ENCODE data around the gene NDUFS6. TPM values are rescaled to one million over a fixed set of nuclear protein-coding genes. Genes with fewer than 3 reads are reported as not detected.

NDUFS6 gene
- total and polyA plus RNA-seq, 4 donors = 18.0 to 67.9 (median 39.6) TPM

GRCh38 chr5:1791176-1791575 lies 10.0 kb upstream of the NDUFS6 start:
- Histone ChIP-seq H3K4me1 (ENCODE audit: control insufficient read depth in 5 of 5, insufficient read depth in 5 of 5, low read length in 5 of 5) (peaks cover 0 to 14% (median 0%) of the 10 kb centered on the region in 5 donors), H3K27ac (ENCODE audit: low read depth in 1 of 2, low read length in 1 of 2) (no peak overlapping the region), H3K9ac (ENCODE audit: insufficient read depth in 1 of 2, low read length in 2 of 2) (no peak overlapping the region), H3K27me3 (ENCODE audit: control insufficient read depth in 3 of 3, insufficient read depth in 3 of 3, low read length in 2 of 3) (no peaks in the 10 kb centered on the region), H3K9me3 (ENCODE audit: control insufficient read depth in 4 of 4, insufficient read depth in 3 of 4, low read length in 3 of 4) (peaks cover 0 to 4% (median 0%) of the 10 kb centered on the region in 4 donors), H3K36me3 (ENCODE audit: control insufficient read depth in 4 of 4, insufficient read depth in 4 of 4, low read length in 4 of 4) (peaks cover 0 to 5% (median 0%) of the 10 kb centered on the region in 4 donors), H3K4me3 (no peak overlapping the region)
- WGBS, 2 donors = 82 to 84% methylated on average over 3 of the region's 3 CpGs
- DNase-seq (no peak), ATAC-seq (ENCODE audit: insufficient read depth, low FRiP score) (no peak)
- no peak for TF ChIP-seq CTCF (IDR thresholded peaks at IDR 0.05; ENCODE audit: control extremely low read depth, extremely low read depth)

DNA sequence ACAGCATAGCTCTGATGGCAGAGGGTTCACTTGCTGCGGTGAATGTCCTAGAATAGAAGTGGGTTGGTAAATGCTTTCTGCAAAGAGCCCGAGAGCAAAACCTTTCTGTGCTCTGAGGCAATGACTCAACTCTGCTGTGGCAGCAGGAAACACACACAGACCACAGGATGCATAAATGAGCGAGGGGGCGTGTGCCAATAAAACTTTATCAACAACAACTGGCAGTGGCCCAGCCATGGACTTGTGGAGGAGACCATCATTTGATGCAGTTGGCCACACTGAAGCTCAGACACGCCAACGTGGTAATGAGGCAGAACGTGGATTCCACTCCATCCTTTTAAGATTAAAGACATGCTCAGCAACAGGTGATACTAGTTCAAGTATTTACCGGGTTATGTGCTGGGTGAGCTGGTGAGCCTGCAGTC lies 8.4 kb upstream of the NDUFS6 start:
- no peak overlapping the region for H3K27ac ChIP-seq (ENCODE audit: low read depth in 1 of 2, low read length in 1 of 2)
- H3K27me3 ChIP-seq (ENCODE audit: control insufficient read depth in 3 of 3, insufficient read depth in 3 of 3, low read length in 2 of 3) = no peaks in the 10 kb centered on the region
- WGBS, 2 donors = 55 to 62% methylated on average over 8 of the region's 8 CpGs
- no peak overlapping the region for H3K4me3 ChIP-seq
- no peak for DNase-seq
- H3K4me1 ChIP-seq (ENCODE audit: control insufficient read depth in 5 of 5, insufficient read depth in 5 of 5, low read length in 5 of 5) = peaks cover 0 to 14% (median 7%) of the 10 kb centered on the region in 5 donors
- no peak for ATAC-seq (ENCODE audit: insufficient read depth, low FRiP score)
- peaks cover 0 to 4% (median under 1%) of the 10 kb centered on the region in 4 donors for H3K9me3 ChIP-seq (ENCODE audit: control insufficient read depth in 4 of 4, insufficient read depth in 3 of 4, low read length in 3 of 4)
- TF ChIP-seq CTCF (IDR thresholded peaks at IDR 0.05; ENCODE audit: control extremely low read depth, extremely low read depth) = no peak
- peaks cover 0 to 21% (median 6%) of the 10 kb centered on the region in 4 donors for H3K36me3 ChIP-seq (ENCODE audit: control insufficient read depth in 4 of 4, insufficient read depth in 4 of 4, low read length in 4 of 4)
- no peak overlapping the region for H3K9ac ChIP-seq (ENCODE audit: insufficient read depth in 1 of 2, low read length in 2 of 2)

- Histone ChIP-seq H3K9ac (ENCODE audit: insufficient read depth in 1 of 2, low read length in 2 of 2) (no peak overlapping the region), H3K4me1 (ENCODE audit: control insufficient read depth in 5 of 5, insufficient read depth in 5 of 5, low read length in 5 of 5) (peaks cover 0 to 14% (median 7%) of the 10 kb centered on the region in 5 donors), H3K27me3 (ENCODE audit: control insufficient read depth in 3 of 3, insufficient read depth in 3 of 3, low read length in 2 of 3) (no peaks in the 10 kb centered on the region), H3K4me3 (no peak overlapping the region), H3K9me3 (ENCODE audit: control insufficient read depth in 4 of 4, insufficient read depth in 3 of 4, low read length in 3 of 4) (peaks cover 0 to 4% (median under 1%) of the 10 kb centered on the region in 4 donors), H3K27ac (ENCODE audit: low read depth in 1 of 2, low read length in 1 of 2) (peak overlapping the region in 1 of 2 donors; percentile 37), H3K36me3 (ENCODE audit: control insufficient read depth in 4 of 4, insufficient read depth in 4 of 4, low read length in 4 of 4) (peaks cover 0 to 22% (median 10%) of the 10 kb centered on the region in 4 donors)
- DNase-seq (no peak), ATAC-seq (ENCODE audit: insufficient read depth, low FRiP score) (no peak)
- TF ChIP-seq CTCF (IDR thresholded peaks at IDR 0.05; ENCODE audit: control extremely low read depth, extremely low read depth) = no peak
- 69 to 81% methylated on average over 10 of the region's 10 CpGs for WGBS, 2 donors
These were observed 7.9 kb upstream of the NDUFS6 start for GRCh38 chr5:1793301-1793740.
